ENCODE measurements around the gene TMED1.

TMED1 gene

GRCh38 chr19:10802479-10802878, 33.5 kb downstream of the TMED1 start:
- H3K27ac ChIP-seq, result no peak overlapping the region
- no peak for TF ChIP-seq CTCF (IDR thresholded peaks at IDR 0.05)

DNA sequence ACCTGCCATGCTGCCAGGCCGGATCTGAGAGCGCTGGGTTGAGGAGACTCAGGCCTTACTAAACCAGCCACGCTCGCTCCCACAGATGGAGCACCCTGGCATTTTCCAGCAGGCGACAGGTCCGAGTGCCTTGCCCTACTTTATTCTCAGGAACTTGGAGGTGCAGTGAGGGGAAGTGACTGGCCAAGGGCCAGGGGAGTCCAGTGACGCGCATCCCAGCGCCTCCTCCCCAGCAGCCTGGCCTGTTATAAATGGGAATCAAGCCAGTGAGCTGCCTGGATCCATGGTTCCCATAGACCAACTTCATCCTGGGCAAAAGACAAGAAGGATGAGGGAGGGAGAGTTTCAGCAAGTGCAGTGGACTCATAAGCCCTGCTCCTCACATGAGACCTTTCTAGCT, 35.5 kb downstream of the TMED1 start:
- no peak overlapping the region for H3K27ac ChIP-seq
- no peak for TF ChIP-seq ZFX (IDR thresholded peaks at IDR 0.05; ENCODE audit: borderline replicate concordance)
- no peak for TF ChIP-seq CTCF (IDR thresholded peaks at IDR 0.05)

DNA sequence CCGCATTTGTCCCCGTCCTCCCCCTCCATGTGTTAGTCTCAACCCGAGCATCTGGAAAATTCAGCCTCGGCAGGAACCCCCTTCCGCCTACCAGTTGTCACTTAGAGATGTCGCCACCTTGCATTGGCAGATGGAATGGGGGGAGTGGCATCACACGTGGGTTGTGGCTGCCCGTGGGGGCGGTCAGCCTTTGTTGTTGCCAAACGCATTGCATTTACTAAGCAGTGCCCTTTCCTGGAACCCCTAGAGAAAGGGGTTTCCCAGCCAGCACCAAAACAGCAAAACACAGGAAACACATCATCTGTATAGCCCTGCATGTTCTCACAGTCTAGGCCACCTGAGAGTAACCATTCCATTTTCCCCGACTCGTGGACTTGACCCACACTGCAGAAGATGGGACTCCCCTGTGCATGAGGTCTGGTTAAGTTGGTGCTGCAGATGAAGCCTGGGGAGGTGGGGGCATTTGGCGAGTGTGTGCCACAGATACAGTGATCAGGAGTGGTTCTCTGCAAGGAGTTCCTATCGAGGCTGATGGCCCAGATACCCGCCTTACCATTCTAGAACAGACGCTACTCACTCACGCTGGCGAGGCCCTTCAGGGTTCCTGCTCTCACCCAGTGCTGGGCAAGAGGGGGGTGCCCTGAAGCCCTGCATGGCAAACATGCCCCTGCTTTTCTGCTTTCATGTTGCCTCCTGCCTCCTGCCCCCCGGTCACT, 38.3 kb downstream of the TMED1 start:
- no peak for TF ChIP-seq ZFX (IDR thresholded peaks at IDR 0.05; ENCODE audit: borderline replicate concordance)
- no peak for TF ChIP-seq CTCF (IDR thresholded peaks at IDR 0.05)
- H3K27ac ChIP-seq, result no peak overlapping the region

GRCh38 chr19:10797078-10797477, 38.9 kb downstream of the TMED1 start:
- H3K27ac ChIP-seq, result no peak overlapping the region
- TF ChIP-seq CTCF (IDR thresholded peaks at IDR 0.05) (no peak), ZFX (IDR thresholded peaks at IDR 0.05; ENCODE audit: borderline replicate concordance) (no peak)

DNA sequence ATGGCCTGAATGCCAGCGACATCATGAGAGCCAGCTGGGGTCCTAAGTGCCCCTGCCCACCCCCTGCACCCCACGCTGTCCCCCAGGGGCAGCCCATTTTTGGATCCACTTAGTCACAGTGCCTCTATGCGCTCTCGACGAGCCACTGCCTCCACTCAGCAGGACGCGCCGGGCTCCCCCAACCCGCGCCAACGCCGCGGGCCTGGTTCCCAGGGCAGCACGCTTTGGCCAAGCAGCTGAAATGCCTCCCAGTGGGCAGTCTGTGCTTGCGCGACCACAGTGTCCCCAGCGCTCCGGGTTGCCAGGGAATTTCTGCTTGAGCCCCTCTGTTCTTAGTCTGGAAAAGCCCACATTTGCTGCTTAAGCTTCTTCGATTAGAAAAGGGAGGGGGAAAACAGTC, 39.4 kb downstream of the TMED1 start:
- no peak overlapping the region for H3K27ac ChIP-seq
- TF ChIP-seq ZFX (IDR thresholded peaks at IDR 0.05; ENCODE audit: borderline replicate concordance) (no peak), CTCF (IDR thresholded peaks at IDR 0.05) (no peak)

- no peak for TF ChIP-seq ZFX (IDR thresholded peaks at IDR 0.05; ENCODE audit: borderline replicate concordance)
- TF ChIP-seq CTCF (IDR thresholded peaks at IDR 0.05), result no peak
- no peak overlapping the region for H3K27ac ChIP-seq
These were observed 46.1 kb downstream of the TMED1 start for GRCh38 chr19:10789866-10790265.

DNA sequence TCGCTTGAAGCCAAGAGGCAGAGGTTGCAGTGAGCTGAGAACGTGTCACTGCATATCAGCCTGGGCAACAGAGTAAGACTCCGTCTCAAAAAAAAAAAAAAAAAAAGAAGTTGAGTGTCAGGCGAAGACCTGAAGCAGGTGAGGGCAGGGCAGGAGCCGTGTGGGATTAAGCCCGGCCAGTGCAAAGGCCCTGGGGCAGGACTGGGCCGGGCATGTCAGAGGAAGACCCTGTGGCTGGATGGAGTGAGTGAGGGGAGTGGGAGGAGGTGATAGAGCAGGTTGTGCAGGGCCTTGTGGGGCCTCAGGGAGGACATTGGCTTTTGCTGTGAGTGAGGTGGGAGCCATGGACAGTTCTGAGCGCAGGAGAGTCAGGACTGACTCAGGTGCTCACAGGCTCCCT, 47.9 kb downstream of the TMED1 start:
- TF ChIP-seq CTCF (IDR thresholded peaks at IDR 0.05) (no peak), ZFX (IDR thresholded peaks at IDR 0.05; ENCODE audit: borderline replicate concordance) (no peak)
- H3K27ac ChIP-seq, result no peak overlapping the region
